Measurements from ENCODE around the gene E4F1. TPM values are rescaled to one million over a fixed set of nuclear protein-coding genes. Genes with fewer than 3 reads are reported as not detected.

E4F1 gene
- total RNA-seq, 1 donor from 2014 or later: 37.4 TPM

- DNase-seq (ENCODE audit: low spot score): no peak
- intact Hi-C loops (cut with micrococcal nuclease): no loop called here
- Mint-ChIP-seq H3K4me3 (no peak overlapping the region), H3K36me3 (ENCODE audit: low read depth) (peaks cover 2% of the 10 kb centered on the region), H3K4me1 (ENCODE audit: low read depth) (no peaks in the 10 kb centered on the region), H3K27ac (no peak overlapping the region), H3K9me3 (no peaks in the 10 kb centered on the region), H3K27me3 (ENCODE audit: insufficient read depth) (no peaks in the 10 kb centered on the region)
Measured at GRCh38 chr16:2282262-2282661, 58.9 kb downstream of the E4F1 start.

DNA sequence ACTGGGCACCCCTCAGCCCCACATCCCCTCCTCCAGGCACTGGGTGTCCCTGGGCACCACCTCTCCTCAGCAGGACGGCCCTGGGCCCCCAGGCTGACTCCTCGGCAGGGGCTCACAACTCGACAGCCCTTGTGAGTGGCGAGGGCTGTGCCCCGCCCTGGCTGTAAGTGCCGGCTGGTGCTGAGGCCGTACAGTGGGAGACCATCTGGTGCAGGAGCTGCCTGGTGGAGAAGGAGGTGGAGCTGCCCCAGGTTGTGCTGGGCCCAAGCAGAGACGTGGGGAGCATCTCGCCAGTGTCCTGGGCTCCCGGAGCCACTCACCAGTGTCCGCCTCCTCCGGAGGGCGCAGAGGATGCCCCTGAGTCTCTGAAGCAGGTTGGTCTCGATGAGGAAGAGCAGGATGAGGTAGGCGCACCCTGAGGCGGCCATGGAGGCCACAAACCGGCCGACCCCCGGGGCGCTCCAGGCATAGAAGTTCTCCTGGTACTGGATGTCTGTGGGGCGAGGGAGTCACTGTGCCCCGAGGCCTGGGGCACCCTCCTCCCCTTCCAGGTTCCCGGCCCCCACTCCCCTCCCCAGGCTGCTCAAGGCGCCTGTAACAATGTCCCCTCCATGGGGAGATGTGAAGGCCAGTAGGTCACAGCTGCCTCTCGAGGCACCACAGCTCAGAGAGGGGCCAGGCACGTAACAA is 59.6 kb downstream of the E4F1 start:
- intact Hi-C loops (cut with micrococcal nuclease): no loop called here
- H3K9me3 Mint-ChIP-seq: no peaks in the 10 kb centered on the region
- no peaks in the 10 kb centered on the region for H3K4me1 Mint-ChIP-seq (ENCODE audit: low read depth)
- H3K36me3 Mint-ChIP-seq (ENCODE audit: low read depth): peaks cover 2% of the 10 kb centered on the region
- H3K27ac Mint-ChIP-seq: no peak overlapping the region
- H3K27me3 Mint-ChIP-seq (ENCODE audit: insufficient read depth): no peaks in the 10 kb centered on the region
- DNase-seq (ENCODE audit: low spot score): no peak
- no peak overlapping the region for H3K4me3 Mint-ChIP-seq

DNA sequence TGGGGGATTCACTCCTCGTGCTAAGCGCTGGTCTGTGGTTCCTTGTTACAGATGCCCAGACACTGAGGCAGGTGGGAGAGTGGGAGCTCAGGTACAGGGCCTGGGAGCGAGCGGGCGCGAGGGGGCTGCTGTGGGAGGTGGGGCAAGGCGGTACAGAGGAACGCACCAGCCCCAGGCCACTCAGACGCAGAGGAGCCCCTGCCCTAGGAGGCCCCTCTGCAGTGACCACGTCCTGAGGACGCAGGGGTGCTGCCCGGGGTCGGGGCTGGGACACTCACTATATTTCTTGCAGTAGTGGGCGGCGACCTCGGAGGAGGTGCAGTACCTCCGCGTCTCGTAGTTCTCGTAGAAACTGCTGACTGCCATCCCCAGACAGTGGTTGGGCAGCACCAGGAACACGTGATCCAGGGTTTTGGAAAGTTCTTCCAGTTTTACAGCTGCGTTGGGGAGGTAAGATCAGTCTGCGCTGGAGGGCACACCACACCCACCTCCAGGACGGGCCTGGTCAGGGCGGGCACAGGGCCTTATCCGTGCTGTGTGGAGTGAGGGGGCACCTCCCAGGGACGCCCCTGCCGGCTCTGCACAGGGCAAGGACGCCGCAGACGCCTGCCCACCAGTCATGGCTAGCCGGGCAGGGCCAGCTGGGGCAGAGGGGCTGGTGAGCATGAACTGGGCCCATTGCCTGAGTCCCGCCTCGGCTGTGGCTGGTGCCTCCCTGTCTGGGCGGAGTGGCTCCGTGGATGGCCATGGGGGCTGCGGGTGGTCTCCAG is 60.8 kb downstream of the E4F1 start:
- Mint-ChIP-seq H3K36me3 (ENCODE audit: low read depth) (peaks cover 2% of the 10 kb centered on the region), H3K9me3 (no peaks in the 10 kb centered on the region), H3K27ac (no peak overlapping the region), H3K4me1 (ENCODE audit: low read depth) (no peaks in the 10 kb centered on the region), H3K4me3 (no peak overlapping the region), H3K27me3 (ENCODE audit: insufficient read depth) (no peaks in the 10 kb centered on the region)
- DNase-seq (ENCODE audit: low spot score): no peak
- intact Hi-C loops (cut with micrococcal nuclease): no loop called here

DNA sequence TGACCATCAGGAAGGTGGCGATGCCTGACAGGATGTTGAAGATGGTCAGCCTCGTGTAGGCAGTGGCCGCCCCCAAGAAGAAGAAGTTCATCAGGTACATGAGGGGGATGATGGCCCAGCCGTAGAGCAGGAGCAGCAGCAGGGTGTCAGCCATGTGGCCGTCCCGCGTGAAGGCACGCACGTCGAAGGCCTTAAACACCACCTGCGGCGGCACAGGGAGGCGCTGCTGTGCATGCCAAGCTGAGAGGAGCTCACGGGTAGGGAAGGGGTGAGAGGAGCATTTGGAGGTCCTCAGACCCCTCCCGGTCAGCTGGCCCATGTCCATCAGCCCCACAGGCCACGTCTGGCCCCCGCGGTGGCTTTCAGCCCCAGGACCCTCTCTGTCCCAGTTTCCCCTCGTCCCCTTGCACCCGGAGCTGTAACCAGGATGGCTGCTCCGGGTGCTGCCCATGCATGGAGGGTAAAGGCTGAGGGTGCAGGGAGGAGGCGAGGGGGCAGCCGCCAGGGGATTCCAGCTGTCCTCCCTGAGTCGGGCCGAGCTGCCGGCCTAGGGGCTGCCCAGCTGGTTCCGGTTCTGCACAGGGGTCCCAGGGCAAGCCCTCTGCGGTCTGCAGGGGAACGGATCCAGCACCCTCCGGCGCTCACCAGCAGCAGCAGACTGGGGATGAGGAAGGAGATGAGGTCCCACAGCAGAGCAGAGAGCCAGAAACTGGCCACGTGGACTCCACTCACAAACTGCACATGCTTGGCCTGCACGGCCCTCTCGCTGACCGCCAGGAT is 61.6 kb downstream of the E4F1 start:
- H3K36me3 Mint-ChIP-seq (ENCODE audit: low read depth): peaks cover 2% of the 10 kb centered on the region
- DNase-seq (ENCODE audit: low spot score): no peak
- H3K4me1 Mint-ChIP-seq (ENCODE audit: low read depth): no peaks in the 10 kb centered on the region
- no peaks in the 10 kb centered on the region for H3K27me3 Mint-ChIP-seq (ENCODE audit: insufficient read depth)
- H3K4me3 Mint-ChIP-seq: no peak overlapping the region
- H3K27ac Mint-ChIP-seq: no peak overlapping the region
- intact Hi-C loops (cut with micrococcal nuclease): no loop called here
- H3K9me3 Mint-ChIP-seq: no peaks in the 10 kb centered on the region

Other genes with a start within 250 kb of the E4F1 start
- gene NOXO1, start 242.1 kb upstream of the E4F1 start, total RNA-seq: 0.24 TPM in 1 of 2 replicates, not detected in the other
- gene GFER, start 239.4 kb upstream of the E4F1 start, total RNA-seq: 46.2 and 54.0 TPM in 2 replicates
- 21.2 and 26.3 TPM in 2 replicates for gene SYNGR3, start 233.6 kb upstream of the E4F1 start, total RNA-seq
- 100 and 105 TPM in 2 replicates for gene ZNF598, start 213.8 kb upstream of the E4F1 start, total RNA-seq
- gene NPW, start 203.8 kb upstream of the E4F1 start, total RNA-seq: 3.6 and 3.9 TPM in 2 replicates
- gene NHERF2, start 196.7 kb upstream of the E4F1 start, total RNA-seq: 2.2 and 2.5 TPM in 2 replicates
- 50.0 and 52.7 TPM in 2 replicates for gene NTHL1, start 175.8 kb upstream of the E4F1 start, total RNA-seq
- gene TSC2, start 175.6 kb upstream of the E4F1 start, total RNA-seq: 96.4 and 111 TPM in 2 replicates
- gene PKD1, start 87.7 kb upstream of the E4F1 start, total RNA-seq: 92.5 and 104 TPM in 2 replicates
- 0.24 and 0.70 TPM in 2 replicates for gene RAB26, start 75.0 kb upstream of the E4F1 start, total RNA-seq
- 70.4 and 73.1 TPM in 2 replicates for gene TRAF7, start 67.8 kb upstream of the E4F1 start, total RNA-seq
- 1.0 and 1.2 TPM in 2 replicates for gene CASKIN1, start 27.0 kb upstream of the E4F1 start, total RNA-seq
- 57.0 and 61.9 TPM in 2 replicates for gene MLST8, start 18.1 kb upstream of the E4F1 start, total RNA-seq
- gene BRICD5, start 12.7 kb upstream of the E4F1 start, total RNA-seq: 24.7 and 25.1 TPM in 2 replicates
- gene PGP, start 8.8 kb upstream of the E4F1 start, total RNA-seq: 37.2 and 37.7 TPM in 2 replicates
- 1.6 and 2.2 TPM in 2 replicates for gene DNASE1L2, start 12.9 kb downstream of the E4F1 start, total RNA-seq
- 35.5 and 36.5 TPM in 2 replicates for gene ECI1, start 28.0 kb downstream of the E4F1 start, total RNA-seq
- 398 and 403 TPM in 2 replicates for gene RNPS1, start 44.5 kb downstream of the E4F1 start, total RNA-seq
- 9.0 and 10.0 TPM in 2 replicates for gene ABCA3, start 117.1 kb downstream of the E4F1 start, total RNA-seq
- 45.3 and 46.7 TPM in 2 replicates for gene CCNF, start 205.9 kb downstream of the E4F1 start, total RNA-seq
- 41.0 and 43.9 TPM in 2 replicates for gene TEDC2, start 236.5 kb downstream of the E4F1 start, total RNA-seq
- gene NTN3, start 247.7 kb downstream of the E4F1 start, total RNA-seq: 0.10 TPM in 1 of 2 replicates, not detected in the other